ENCODE data around the gene GABRB3.

The GABRB3 gene

GRCh38 chr15:26772154-26773066 lies at the start of gene GABRB3:
GABRB3 (minus strand) TSS chr15:26773066.
- no peak for DNase-seq

GRCh38 chr15:26807517-26808427 lies 34.9 kb upstream of the GABRB3 start:
- DNase-seq, result no peak

- no peak for DNase-seq
Measured at GRCh38 chr15:26806574-26806973, 33.7 kb upstream of the GABRB3 start.

GRCh38 chr15:26806151-26806550 lies 33.3 kb upstream of the GABRB3 start:
- DNase-seq, result no peak

GRCh38 chr15:26805470-26805869 lies 32.6 kb upstream of the GABRB3 start:
- no peak for DNase-seq

GRCh38 chr15:26804063-26804804 lies 31.4 kb upstream of the GABRB3 start:
- DNase-seq, result no peak

- DNase-seq, result no peak
Measured at GRCh38 chr15:26790118-26790517, 17.3 kb upstream of the GABRB3 start.

- no peak for DNase-seq
Measured at GRCh38 chr15:26781816-26782215, 8.9 kb upstream of the GABRB3 start.

GRCh38 chr15:26773917-26774316 lies 1.1 kb upstream of the GABRB3 start:
- DNase-seq, result no peak

GRCh38 chr15:26773067-26773877 lies 406 bp upstream of the GABRB3 start:
- no peak for DNase-seq

- no peak for DNase-seq
Measured at GRCh38 chr15:26771578-26772153, 1.2 kb downstream of the GABRB3 start.

GRCh38 chr15:26771168-26771567 lies 1.7 kb downstream of the GABRB3 start:
- DNase-seq, result no peak

- DNase-seq, result no peak
Measured at GRCh38 chr15:26767169-26767670, 5.6 kb downstream of the GABRB3 start.

- no peak for DNase-seq
Measured at GRCh38 chr15:26766262-26766661, 6.6 kb downstream of the GABRB3 start.

GRCh38 chr15:26759986-26760385 lies 12.9 kb downstream of the GABRB3 start:
- DNase-seq, result no peak

- no peak for DNase-seq
Measured at GRCh38 chr15:26758079-26758478, 14.8 kb downstream of the GABRB3 start.

GRCh38 chr15:26757141-26757540 lies 15.7 kb downstream of the GABRB3 start:
- no peak for DNase-seq

GRCh38 chr15:26744894-26745293 lies 28.0 kb downstream of the GABRB3 start:
- DNase-seq, result no peak

- DNase-seq, result no peak
Measured at GRCh38 chr15:26739791-26740190, 33.1 kb downstream of the GABRB3 start.

- no peak for DNase-seq
Measured at GRCh38 chr15:26738996-26739395, 33.9 kb downstream of the GABRB3 start.

GRCh38 chr15:26736502-26737248 lies 36.2 kb downstream of the GABRB3 start:
- DNase-seq, result no peak

Data from stimulated activated CD4-positive, alpha-beta T cell treated with anti-CD3 and anti-CD28 coated beads, Interleukin-4, amount 100 ng/mL, for 4 hours (primary cell).